Peyer's patch (tissue), 4 donors: Measurements from ENCODE around the gene NEMP2.

Source experiments
- POLR2A ChIP-seq, 2 donors: fragments of 450-650 bp; IDR thresholded peaks; one replicate each; pipeline ENCODE4 v1.5.1; 2017; ENCODE audit warnings: antibody characterized with exemption in 2 of 2, mild to moderate bottlenecking in 2 of 2, moderate library complexity in 2 of 2
- TF ChIP-seq, protein P1 (sequence below), 6 experiments: fragments of 450-650 bp in 4 of 6; fragments of 200-600 bp in 2 of 6; sonication (generic) in 1 of 6; IDR thresholded peaks; one replicate each; pipeline ENCODE4 v1.5.1; 2017 to 2019; ENCODE audit warnings: antibody characterized with exemption in 6 of 6, mild to moderate bottlenecking in 3 of 6, moderate library complexity in 1 of 6

DNA sequence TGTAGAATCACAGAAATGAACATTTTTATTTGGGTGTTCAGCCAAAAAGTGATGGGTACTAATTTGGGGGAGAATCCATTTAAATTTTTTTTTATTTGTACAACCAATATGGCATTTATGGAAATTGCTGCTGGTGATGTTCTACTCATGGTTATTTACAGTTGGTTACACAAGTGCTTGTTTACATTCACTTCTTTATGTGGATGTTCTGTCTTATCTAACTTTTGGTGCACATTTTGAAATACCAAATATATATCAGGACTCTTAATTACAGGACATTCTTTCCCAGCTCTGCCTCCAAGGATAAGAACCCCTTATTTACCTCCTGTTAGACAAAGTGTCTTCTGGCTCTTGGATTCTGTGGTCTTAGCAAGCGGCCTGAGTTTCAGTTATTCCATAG is 35.2 kb downstream of the NEMP2 start:
- TF ChIP-seq, protein P1, sequence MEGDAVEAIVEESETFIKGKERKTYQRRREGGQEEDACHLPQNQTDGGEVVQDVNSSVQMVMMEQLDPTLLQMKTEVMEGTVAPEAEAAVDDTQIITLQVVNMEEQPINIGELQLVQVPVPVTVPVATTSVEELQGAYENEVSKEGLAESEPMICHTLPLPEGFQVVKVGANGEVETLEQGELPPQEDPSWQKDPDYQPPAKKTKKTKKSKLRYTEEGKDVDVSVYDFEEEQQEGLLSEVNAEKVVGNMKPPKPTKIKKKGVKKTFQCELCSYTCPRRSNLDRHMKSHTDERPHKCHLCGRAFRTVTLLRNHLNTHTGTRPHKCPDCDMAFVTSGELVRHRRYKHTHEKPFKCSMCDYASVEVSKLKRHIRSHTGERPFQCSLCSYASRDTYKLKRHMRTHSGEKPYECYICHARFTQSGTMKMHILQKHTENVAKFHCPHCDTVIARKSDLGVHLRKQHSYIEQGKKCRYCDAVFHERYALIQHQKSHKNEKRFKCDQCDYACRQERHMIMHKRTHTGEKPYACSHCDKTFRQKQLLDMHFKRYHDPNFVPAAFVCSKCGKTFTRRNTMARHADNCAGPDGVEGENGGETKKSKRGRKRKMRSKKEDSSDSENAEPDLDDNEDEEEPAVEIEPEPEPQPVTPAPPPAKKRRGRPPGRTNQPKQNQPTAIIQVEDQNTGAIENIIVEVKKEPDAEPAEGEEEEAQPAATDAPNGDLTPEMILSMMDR (IDR thresholded peaks at IDR 0.05): no peak
- no peak for TF ChIP-seq POLR2A (IDR thresholded peaks at IDR 0.05)
